MM.1S (cell line): Measurements from ENCODE around the gene FRAS1.
"Not testable (repeated sequence)": the region's sequence is repeated elsewhere in the genome, so short reads cannot be mapped to it uniquely, and the experiment has no call there.

Experiments
- CTCF ChIP-seq: fragments of 300-600 bp; sonication (generic); IDR thresholded peaks from 2 replicates; pipeline ENCODE4 v1.5.1; 2016; ENCODE audit warnings: antibody characterized with exemption, low read length, mixed read lengths
- EZH2 ChIP-seq: fragments of 300-600 bp; sonication (generic); optimal IDR thresholded peaks from 2 replicates; pipeline ENCODE3; 2017; ENCODE audit warnings: low read depth, mild to moderate bottlenecking, antibody characterized with exemption, low read length, mixed read lengths
- EZH2phosphoT487 ChIP-seq: fragments of 300-600 bp; sonication (generic); IDR thresholded peaks from 2 replicates; pipeline ENCODE4 v1.6.1; 2018; ENCODE audit warnings: antibody characterized with exemption, low read length

GRCh38 chr4:78307263-78307662, 250.1 kb downstream of the FRAS1 start:
- not testable (repeated sequence) for TF ChIP-seq CTCF, EZH2, EZH2phosphoT487
